ENCODE results near the gene HEPACAM.

Gene HEPACAM

GRCh38 chr11:124869331-124869730 lies 66.5 kb downstream of the HEPACAM start:
- H2BK120ac ChIP-seq (ENCODE audit: insufficient read depth, low read length, poor library complexity), result no peak overlapping the region
- H2BK5ac ChIP-seq (ENCODE audit: low read depth, low read length, poor library complexity), result no peak overlapping the region
- H3K36me3 ChIP-seq (ENCODE audit: control insufficient read depth in 1 of 2, insufficient read depth in 2 of 2, low read length in 2 of 2), result no peaks in the 10 kb centered on the region
- DNase-seq, result no peak
- no peak overlapping the region for H3K4ac ChIP-seq (ENCODE audit: low read depth, low read length)
- no peak overlapping the region for H3K9ac ChIP-seq (ENCODE audit: low read length)
- no CpG with 5 or more reads among the region's 16 CpGs for WGBS (ENCODE audit: extremely low coverage, insufficient coverage, insufficient read length)
- no peak overlapping the region for H3K18ac ChIP-seq (ENCODE audit: low read length)
- H2BK12ac ChIP-seq (ENCODE audit: low read length), result no peak overlapping the region
- no peak overlapping the region for H3K14ac ChIP-seq (ENCODE audit: low read length)
- H3K9me3 ChIP-seq (ENCODE audit: insufficient read depth, low read depth, low read length), result peaks cover 12% of the 10 kb centered on the region
- no peak overlapping the region for H3K4me3 ChIP-seq (ENCODE audit: low read depth, low read length)
- no peak overlapping the region for H4K12ac ChIP-seq (ENCODE audit: low read depth, low read length)
- H3K4me2 ChIP-seq (ENCODE audit: low read length), result no peak overlapping the region
- peaks cover 0 to 2% of the 10 kb centered on the region in 2 experiments for H3K4me1 ChIP-seq (ENCODE audit: control insufficient read depth in 1 of 2, insufficient read depth in 2 of 2, low read length in 2 of 2)
- no peak overlapping the region for H3K27ac ChIP-seq (ENCODE audit: low read depth, low read length)
- no peaks in the 10 kb centered on the region for H3K79me1 ChIP-seq (ENCODE audit: low read length)
- H4K91ac ChIP-seq (ENCODE audit: low read depth, low read length), result no peak overlapping the region
- H4K8ac ChIP-seq (ENCODE audit: low read depth, low read length), result no peak overlapping the region
- H3K23ac ChIP-seq (ENCODE audit: low read length), result no peak overlapping the region
- H2AK5ac ChIP-seq (ENCODE audit: low read length), result no peak overlapping the region
- no peak overlapping the region for H2AFZ ChIP-seq (ENCODE audit: insufficient read depth, low read length, poor library complexity)
- no peaks in the 10 kb centered on the region for H3K79me2 ChIP-seq (ENCODE audit: control insufficient read depth, insufficient read depth, low read length, poor library complexity)
- peaks cover 66% of the 10 kb centered on the region for H3K27me3 ChIP-seq (ENCODE audit: insufficient read depth, low read length)

Data from trophoblast cell (in vitro differentiated cells and primary cell).